Germinal center (tissue), 1 donor: ENCODE results near the gene C16orf90.

ENCODE experiments used
- DNase-seq: peaks from one replicate; pipeline ENCODE4 v3.0.0; 2012; ENCODE audit warnings: mixed read lengths, low spot score

Gene C16orf90

DNA sequence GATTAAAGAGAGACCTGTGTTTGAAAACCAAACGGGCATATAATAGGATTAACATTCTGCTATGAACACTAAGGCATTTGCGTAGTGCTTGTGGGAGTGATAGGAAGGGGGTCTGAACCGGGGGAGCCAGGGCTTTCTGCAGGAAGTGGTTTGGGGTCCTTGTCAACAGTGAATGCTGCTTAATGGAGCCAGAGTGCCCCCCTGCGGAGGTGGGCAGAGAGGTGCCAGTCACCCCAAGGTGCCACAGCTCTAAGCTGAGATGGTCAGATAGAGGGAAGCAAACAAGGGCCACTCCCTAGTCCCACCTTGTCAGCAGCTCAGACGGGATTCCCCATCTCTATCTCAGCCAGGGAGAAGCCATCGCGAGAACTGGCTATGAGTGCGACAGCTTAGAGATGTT, 34.1 kb downstream of the C16orf90 start:
- DNase-seq: no peak

DNA sequence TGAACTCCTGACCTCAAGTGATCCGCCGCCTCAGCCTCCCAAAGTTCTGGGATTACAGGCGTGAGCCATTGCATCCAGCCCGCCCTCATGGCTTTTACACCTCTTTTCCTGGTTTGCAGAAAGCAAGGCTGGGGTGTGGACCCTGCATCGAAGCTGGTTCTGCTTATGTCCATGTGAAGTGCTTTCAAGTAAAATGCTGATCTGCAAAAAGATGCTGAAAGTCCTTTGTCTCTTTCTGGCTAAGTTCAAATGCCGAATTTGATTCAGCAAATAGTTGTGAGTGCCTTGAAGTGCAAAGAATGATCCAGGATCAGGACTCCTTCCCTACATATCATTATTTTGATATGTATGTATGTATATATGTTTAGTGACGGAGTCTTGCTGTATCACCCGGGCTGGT, 34.7 kb downstream of the C16orf90 start:
- DNase-seq: no peak

DNA sequence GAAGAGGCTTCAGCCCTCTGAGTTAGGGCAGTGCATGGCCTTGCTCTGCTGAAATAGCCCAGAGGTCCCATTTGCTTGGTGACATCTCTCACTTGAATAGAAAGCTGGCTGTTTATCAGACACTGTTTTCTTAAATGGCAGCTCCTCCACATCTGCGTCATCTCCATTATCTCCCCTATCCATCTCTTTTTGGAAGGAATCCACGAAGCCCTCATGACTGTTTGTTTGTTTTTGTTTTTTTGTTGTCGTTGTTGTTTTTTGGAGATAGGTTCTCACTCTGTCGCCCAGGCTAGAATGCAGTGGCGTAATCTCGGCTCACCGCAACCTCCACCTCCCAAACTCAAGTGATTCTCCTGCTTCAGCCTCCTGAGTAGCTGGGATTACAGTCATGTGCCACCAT, 35.2 kb downstream of the C16orf90 start:
- DNase-seq: no peak

DNA sequence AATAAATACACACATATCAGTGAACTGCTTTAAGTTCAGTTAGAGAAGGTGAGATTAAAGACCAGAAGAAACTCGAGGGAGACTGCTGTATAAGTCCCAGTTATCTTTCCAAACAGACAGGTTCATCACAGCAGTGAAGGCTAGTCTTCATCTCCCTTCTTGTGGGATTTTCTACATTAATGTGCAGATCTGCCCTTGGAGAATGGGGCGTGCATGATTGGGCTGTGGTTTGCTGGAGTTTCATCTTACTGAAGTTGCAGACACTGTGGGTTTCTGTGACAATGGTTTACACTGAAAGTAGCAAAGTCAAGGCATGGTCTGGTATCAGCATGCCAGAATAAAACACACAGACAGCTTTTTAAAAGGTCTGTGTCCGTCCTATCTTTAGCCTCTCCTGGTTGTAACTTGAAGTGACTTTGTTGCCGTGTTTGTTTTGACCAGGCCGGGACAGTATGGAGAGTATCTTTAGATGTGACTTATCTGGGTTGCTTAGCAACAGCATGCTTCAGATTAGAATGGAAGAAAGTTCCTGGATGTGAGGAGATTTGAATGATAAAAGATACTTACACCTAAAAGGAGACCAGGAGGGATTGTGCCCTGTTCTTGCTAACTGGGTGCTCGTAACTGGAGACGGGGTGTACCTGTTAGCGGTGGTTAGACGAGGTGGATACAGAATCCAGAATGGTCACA, 35.7 kb downstream of the C16orf90 start:
- no peak for DNase-seq

DNA sequence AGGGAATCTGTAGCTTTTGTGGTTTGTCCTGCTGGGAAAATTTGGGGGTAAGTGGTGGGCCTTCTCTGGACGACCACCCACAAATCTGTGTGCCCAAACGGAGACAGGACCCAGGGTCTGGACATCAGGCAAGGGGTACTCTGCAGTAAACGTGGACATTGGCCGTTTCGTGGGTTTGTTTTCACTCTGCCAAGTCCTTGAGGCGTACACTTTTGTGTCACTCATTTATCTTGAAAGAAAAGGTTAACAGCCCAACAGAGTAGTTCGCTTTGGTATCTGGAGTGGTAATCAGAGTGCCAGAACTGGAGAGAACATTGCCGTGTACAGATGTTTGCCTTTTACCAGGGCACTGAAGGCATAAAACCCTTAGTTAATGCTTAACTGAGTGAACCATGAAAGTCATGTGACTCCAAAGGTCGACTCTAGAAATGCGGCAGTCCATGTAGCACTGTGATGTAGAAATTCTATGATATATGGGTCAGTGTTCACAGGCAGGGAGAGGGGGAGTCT, 36.4 kb downstream of the C16orf90 start:
- DNase-seq: no peak

DNA sequence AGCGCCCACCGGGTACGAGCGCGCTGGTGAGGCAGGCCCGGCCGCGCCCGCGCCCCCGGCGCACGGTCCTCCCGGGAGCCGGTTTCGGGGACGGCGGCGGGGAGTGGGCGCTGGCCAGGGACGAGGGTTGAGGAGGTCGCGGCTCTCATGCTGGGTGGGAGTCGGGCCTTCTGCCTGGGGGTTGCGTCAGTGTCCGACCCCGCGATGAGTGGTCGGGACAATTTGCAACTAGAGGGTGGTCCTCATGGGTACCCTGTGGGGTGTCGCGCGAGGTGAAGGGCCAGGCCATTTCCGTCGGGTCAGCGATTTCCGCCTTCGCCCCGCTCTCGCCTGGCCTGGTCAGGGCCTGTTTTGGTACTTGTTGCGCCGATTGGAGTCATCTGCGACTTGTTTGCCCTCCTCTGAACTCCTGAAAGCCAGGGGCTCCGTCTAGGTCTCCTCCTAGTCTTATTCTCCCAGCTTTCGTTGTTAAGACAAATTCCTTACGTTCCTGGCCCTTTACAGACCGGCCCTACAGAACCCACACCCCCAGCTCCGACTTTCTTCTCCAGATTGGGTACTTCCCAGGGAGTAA, 36.9 kb downstream of the C16orf90 start:
- no peak for DNase-seq

DNA sequence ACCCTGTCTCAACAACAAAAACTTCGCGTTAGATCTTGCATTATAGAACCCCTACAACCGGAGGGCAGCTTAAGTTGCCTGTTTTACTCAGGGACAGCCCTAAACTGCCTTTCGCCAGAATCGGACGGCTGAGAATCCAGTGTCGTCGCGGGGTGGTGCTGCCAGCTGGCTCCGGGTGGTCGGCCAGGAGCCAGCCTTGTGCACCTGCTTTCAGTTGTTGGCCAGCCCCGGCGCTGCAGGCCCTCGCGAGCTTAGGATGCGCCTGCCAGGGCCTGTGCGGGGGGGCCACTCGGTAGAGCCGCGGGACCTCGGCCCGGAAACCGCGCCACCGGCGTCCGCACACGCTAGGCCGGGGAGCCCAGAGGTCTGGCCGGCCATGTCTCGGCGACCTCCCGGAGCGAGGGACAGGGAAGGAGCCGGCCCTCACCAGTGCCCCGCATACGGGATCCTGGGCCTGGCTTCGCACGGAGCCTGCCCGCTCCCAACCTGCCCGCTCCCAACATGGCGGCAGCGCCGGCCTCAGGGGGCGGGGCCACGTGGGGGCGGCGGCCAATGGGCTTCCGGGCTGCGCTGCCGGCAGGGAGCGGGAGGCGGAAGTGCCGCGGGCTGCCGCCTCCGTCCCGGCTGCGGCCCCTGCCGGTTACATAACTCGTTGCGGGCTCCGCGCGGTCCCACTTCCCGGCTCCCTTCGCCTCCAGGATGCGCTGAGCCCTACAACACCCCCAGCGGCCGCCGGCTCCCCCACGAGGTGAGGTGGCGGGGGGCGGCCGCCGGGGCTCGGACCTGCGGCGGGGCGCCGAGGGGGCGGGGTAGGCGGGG, 37.6 kb downstream of the C16orf90 start:
- peak; percentile 100 for DNase-seq

DNA sequence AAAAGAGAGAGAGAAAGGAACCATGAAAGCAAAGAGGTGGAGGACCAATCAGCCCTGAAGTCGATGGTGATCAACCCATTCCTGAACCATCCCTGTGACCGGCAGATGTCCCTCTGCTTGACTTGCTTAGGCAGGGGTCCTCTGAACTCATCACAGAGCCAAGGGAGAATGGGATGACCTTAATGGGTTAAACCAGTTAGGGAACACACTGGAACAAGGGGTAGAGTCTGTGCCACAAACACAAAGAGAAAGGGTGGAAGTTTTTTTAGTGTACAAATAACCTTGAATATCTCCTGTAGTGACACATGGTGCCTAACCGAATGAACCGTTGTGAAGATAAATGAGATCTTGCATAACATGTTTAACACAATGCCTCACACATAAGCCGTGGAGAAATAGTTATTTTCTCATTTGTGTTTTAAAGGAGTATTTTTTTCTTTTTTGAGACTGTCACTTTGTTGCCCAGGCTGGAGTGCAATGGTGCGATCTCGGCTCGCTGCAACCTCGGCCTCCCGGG, 40.6 kb downstream of the C16orf90 start:
- no peak for DNase-seq

DNA sequence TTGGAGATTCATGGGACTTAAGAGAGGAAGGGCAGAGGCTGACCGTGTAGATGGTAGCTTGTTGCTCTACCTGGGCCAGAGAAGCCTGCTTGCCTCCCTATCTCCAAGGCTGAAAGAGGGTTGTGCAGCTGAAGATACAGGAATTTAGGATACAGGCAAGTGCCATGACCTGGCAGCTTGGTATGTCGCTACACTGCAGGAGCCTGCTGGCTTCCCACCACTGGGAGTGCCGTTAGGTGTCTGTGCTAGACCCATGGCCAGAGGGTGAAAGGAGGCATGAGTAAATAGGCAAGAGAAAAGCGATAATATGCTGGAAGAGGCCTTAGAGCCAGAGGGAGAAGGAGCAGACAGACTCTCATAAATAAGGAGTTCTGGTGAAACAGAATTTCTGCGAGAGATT, 41.2 kb downstream of the C16orf90 start:
- no peak for DNase-seq

DNA sequence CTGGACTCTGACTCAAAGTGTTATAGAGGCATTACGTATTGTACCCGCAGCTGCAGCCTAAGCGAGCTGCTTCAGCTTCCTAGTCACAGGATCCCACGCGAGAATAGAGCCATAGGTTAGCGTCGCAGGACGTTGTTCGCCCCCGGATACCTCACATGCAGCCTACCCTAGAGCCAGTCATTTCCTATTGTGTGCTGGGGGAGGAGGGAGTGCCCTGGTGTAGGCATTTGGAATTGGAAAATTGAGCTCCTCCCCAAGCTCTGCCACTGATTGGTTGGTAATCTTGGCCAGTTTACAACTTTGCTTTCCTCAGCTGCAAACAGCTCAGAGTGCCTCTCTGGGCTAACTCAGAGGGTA, 51.3 kb downstream of the C16orf90 start:
- no peak for DNase-seq
